Activated CD4-positive, alpha-beta T cell treated with anti-CD3 and anti-CD28 coated beads, Interleukin-2, Interleukin-6, amounts not matched to agents 100 ng/mL and 50 ng/mL, durations not matched to agents 16 hours and 8 hours (primary cell): ENCODE data around the gene RTP5.
"Not testable (repeated sequence)": the region's sequence is repeated elsewhere in the genome, so short reads cannot be mapped to it uniquely, and the experiment has no call there.

Experiments
- DNase-seq: peaks from one replicate; pipeline ENCODE4 v3.0.0-alpha.2; 2020

RTP5 gene

GRCh38 chr2:241904011-241904718, 34.6 kb downstream of the RTP5 start:
- no peak for DNase-seq

- DNase-seq: no peak
These were observed 35.5 kb downstream of the RTP5 start for GRCh38 chr2:241904791-241905710.

GRCh38 chr2:241905716-241906377, 36.3 kb downstream of the RTP5 start:
- DNase-seq: no peak

GRCh38 chr2:241906378-241906770, 36.8 kb downstream of the RTP5 start:
- not testable (repeated sequence) for DNase-seq

- no peak for DNase-seq
These were observed 37.5 kb downstream of the RTP5 start for GRCh38 chr2:241906826-241907570.

GRCh38 chr2:241907831-241908230, 38.3 kb downstream of the RTP5 start:
- DNase-seq: not testable (repeated sequence)

GRCh38 chr2:241908686-241909420, 39.3 kb downstream of the RTP5 start:
- no peak for DNase-seq

GRCh38 chr2:241909769-241910168, 40.2 kb downstream of the RTP5 start:
- DNase-seq: no peak

- no peak for DNase-seq
These were observed 41.3 kb downstream of the RTP5 start for GRCh38 chr2:241910604-241911520.

GRCh38 chr2:241911551-241911950, 42.0 kb downstream of the RTP5 start:
- no peak for DNase-seq

GRCh38 chr2:241912021-241912555, 42.6 kb downstream of the RTP5 start:
- no peak for DNase-seq

GRCh38 chr2:241913703-241914102, 44.2 kb downstream of the RTP5 start:
- DNase-seq: no peak

- no peak for DNase-seq
These were observed 45.0 kb downstream of the RTP5 start for GRCh38 chr2:241914542-241914941.

- not testable (repeated sequence) for DNase-seq
These were observed 52.1 kb downstream of the RTP5 start for GRCh38 chr2:241921631-241922030.

GRCh38 chr2:241922411-241922810, 52.9 kb downstream of the RTP5 start:
- no peak for DNase-seq

- not testable (repeated sequence) for DNase-seq
These were observed 53.5 kb downstream of the RTP5 start for GRCh38 chr2:241922816-241923601.
